NCI-H2029 treated with DMSO at 0.1 percent for 48 hours (cell line): ENCODE results near the gene RASA3.

ENCODE experiments used
- DNase-seq: peaks from one replicate; lab custom pipeline; 2025; lab: John Stamatoyannopoulos, UW

Gene RASA3

GRCh38 chr13:114017966-114018365 is 114.5 kb downstream of the RASA3 start:
- DNase-seq: no peak

DNA sequence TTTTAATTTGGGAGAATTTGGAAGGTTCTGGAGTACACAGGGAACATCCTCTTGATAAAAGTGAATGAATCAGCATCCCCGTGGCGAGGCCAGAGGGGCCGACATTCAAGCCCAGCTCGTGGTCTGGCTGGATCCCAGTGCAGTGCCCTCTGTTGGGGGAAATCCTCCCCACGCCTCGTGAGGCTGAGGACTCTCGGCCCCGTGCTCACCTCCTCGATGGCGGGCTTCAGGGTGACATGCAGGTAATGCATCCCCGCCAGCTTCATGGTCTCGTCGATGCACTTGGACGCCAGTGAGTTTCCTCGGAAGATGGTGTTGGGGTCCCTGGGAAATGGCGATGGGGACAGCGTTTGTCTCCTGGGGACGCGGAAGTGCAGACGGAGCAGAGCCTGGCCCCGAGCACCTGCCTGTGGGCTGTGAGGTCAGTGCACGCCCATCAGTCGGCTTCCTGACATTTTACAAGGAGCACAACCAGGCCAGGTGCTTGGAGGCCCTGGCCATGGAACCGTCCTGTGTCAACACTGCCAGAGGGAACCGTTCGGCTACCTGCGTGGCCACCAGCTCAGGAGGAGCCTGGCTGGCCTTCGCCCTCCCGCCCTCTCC is 115.3 kb downstream of the RASA3 start:
- no peak for DNase-seq

DNA sequence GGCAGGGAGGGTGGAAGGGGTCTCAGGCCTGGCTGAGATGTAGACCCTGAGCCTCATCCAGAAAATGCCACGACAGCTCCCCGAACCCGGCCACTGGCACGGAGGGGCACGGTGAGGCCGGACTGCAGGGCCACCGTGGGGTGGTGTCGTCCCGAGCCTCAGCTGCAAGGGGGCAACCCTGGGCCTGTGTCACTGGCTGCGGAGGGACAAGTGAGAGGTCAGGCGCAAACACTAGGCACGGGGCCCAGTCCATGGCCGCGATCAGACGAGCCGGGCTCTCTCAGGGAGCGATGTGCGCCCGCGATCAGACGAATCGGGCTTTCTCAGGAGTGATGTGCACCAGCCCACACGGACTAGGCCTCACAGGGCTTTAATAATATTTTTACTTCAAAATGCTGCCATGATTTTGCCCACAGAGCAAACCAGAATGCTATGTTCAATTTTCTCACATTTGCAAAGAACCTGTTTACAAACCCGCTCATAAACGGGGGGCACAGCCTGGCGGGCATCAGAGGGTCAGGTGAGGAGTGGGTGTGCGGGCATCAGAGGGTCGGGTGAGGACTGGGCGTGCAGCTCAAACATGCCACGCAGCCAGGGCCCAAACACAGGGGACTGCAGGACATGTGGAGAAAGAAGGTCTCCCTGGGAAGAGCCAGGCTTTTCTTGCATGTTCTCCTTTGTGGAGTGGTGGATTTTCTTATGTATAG is 115.9 kb downstream of the RASA3 start:
- no peak for DNase-seq

DNA sequence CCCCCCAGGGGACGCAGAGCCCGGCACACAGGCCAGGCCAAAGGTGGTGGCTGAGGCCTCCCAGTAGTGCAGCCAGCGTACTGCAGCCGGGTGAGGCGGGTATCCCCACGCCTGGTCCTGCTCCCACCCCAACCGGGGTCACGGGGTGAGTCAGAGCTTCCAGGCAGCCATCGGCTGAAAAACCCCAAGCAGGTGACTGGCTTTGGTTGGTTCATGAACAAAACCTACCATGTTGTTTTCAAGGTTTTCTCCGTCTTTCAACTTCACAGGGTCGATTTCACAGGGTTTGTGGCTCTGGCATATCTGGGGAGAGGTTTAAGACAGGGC is 116.5 kb downstream of the RASA3 start:
- no peak for DNase-seq

GRCh38 chr13:114015111-114015968 is 117.1 kb downstream of the RASA3 start:
- DNase-seq: no peak

GRCh38 chr13:114013952-114014629 is 118.3 kb downstream of the RASA3 start:
- no peak for DNase-seq

- no peak for DNase-seq
Measured at GRCh38 chr13:114013336-114013735, 119.1 kb downstream of the RASA3 start.

GRCh38 chr13:114012921-114013320 is 119.5 kb downstream of the RASA3 start:
- no peak for DNase-seq

GRCh38 chr13:114012141-114012540 is 120.3 kb downstream of the RASA3 start:
- no peak for DNase-seq

GRCh38 chr13:114011226-114011625 is 121.2 kb downstream of the RASA3 start:
- no peak for DNase-seq

DNA sequence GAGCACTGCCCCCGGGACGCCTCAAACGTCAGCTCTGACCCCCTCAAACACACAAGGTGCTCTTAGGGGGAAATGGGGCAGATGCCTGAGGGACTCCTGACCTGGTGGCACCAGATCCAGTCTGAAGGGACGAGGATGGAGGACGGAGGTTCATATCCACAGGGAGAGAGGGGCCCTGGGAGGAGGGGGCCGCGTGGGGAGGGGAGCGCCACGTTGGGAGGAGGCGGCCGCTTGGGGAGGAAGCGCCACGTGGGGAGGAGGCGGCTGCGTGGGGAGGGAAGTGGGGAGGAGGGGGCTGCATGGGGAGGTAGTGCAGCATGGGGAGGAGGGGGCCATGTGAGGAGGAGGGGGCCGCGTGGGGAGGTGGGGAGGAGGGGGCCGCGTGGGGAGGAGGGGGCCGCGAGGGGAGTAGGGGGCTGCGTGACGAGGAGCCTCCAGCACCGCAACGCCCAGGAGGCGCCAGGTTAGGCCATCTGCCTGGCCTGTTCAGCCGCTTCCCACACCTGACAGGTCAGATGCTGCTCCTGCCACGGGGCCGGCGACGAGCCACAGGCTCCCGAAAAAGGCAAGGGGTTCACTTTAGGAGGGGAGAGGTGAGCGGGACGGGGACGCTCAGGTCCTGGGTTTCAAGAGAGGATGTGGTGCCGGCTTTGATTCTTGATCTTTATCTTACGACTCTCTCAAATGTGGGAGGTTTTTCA is 121.9 kb downstream of the RASA3 start:
- DNase-seq: no peak

- no peak for DNase-seq
Measured at GRCh38 chr13:114009590-114010400, 122.6 kb downstream of the RASA3 start.

DNA sequence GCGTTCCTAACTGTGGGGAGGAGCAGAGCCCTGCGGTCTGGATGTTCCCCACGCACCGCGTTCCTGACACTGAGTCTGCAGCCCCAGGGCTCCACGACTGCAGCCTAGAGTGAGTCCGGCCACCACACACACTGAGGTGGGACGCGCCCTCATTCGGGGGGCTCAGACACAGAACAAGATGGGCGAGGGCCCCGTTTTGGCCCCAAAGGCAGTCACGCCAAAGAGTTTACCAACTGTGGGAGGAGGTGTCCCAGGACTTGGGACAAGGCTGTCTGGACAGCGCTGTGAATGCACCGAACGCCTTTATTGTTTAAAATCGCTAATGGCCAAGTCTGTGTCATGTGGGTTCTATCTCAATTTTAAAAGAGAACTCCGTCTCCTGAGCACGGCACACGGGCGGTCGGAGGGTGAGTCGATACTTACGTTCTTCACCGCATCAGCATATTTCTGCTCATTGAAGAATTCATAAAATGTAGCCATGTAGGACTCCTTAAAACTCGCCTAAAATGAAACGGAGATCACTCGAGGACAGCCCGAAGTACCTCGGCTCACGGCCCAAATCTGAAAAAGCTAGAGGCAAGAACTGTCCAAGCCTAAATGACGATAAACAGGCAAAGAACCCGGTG is 123.3 kb downstream of the RASA3 start:
- DNase-seq: no peak

DNA sequence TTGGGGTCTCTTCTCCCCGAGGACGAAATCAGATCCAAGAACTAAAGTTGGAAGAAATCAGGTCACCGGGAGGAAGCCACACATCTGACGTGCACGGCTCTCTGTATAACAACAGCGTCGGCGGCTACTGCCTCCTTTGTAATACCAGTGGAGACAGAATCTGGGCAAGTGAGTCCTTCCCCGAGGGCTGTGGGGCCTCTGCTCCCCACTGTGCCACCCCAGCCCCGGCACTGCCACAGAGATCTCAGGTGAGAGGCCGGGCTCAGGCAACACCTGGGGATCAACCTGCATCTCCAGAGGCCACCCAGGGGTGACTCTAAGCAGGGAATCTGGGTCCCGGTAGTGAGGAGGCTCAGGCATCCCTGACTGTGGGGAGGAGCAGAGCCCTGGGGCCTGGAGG is 124.9 kb downstream of the RASA3 start:
- DNase-seq: no peak

DNA sequence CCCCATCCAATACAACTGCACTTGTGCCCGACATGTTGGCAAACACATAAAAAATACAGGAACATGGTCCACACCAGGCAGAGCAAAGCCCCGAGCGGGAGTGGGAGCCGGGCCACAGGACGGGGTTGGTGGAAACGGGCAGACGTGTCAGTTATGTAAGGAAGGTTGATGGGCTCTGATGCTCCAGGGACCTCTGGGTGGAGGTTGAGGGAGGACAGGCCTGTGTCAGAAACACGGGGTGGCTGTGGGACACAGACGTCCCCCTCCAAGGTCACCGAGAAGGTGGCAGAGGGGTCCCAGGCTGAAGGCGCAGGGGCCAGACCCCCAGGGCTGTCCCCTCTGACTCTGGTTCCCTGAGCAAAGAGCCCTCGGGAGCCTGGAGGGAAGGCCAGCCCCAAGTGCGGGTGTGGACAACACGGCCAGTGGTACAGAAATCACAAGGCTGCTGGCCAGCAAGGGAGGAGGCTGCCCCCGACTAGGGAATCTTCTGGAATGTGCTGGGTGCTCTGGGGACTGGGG is 127.2 kb downstream of the RASA3 start:
- DNase-seq: no peak

- no peak for DNase-seq
Measured at GRCh38 chr13:114004420-114005205, 127.8 kb downstream of the RASA3 start.

DNA sequence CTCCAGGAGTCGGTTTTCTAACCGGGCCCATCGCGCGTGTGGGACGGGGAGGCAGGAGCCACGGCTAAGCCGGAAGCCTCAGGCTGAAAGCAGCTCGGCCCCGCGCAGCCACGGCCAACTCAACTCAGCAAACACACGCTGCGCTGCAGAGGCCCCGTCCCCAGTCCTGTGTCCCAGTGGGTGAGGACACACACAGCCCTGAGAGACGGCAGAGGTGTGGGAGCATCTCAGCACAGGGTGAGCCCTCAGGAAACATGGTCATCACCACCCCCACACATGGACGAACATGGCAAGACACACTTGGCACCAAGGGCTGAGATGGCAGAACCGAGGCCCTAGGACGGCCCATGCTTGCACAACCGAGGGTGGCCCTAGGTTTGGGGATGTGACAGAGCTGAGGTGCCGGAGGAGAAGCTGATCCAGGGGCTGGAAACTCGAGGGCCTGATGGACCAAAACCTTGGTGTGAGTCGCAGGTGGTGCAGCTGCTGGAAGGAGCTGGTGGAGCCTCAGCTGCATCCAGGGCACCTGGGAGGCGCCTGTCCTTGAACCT is 129.6 kb downstream of the RASA3 start:
- DNase-seq: no peak

DNA sequence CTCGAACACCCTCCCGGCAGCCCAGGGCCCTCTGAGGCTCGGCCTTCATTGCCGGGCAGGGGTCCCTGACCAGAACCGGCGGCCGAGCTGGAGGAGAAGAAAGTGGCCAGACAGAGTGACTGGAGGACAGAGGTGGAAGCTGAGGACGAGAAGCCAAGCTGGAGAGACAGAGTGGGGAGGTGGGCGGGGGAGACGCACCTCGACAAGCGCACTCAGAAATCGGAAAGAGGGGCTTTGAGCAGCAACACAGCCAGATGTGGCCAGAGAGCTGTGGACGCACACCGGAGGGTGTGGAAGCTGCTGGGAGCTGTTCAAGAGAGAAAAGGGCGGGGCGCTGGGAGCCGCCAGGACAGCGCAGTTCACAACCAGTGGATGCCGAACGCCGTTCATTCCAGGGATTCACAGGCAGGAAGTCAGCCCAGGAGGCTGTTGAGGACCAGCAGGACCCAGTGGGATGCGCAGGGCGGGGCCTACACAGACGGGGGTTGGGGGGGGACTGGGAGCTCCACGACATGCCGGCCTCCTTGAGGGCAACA is 130.3 kb downstream of the RASA3 start:
- DNase-seq: no peak
